Rectal smooth muscle tissue (tissue), 1 donor: Measurements from ENCODE around the gene LATS1.

Experiments
- H3K27ac ChIP-seq: one replicate; pipeline ENCODE4 v1.7.0; 2013; ENCODE audit warnings: low read depth, low read length, inconsistent platforms
- H3K27me3 ChIP-seq: one replicate; pipeline ENCODE4 v1.7.0; 2013; ENCODE audit warnings: low read length; ENCODE audit not compliant: control insufficient read depth, insufficient read depth
- H3K36me3 ChIP-seq: one replicate; pipeline ENCODE4 v1.7.0; 2013; ENCODE audit warnings: low read length; ENCODE audit not compliant: control insufficient read depth, insufficient read depth
- H3K4me1 ChIP-seq: one replicate; pipeline ENCODE4 v1.7.0; 2013; ENCODE audit warnings: low read length; ENCODE audit not compliant: control insufficient read depth, insufficient read depth
- H3K4me3 ChIP-seq: one replicate; pipeline ENCODE4 v1.7.0; 2013; ENCODE audit warnings: low read length
- H3K9ac ChIP-seq: one replicate; pipeline ENCODE4 v1.7.0; 2013; ENCODE audit warnings: low read length

LATS1 gene

GRCh38 chr6:149723771-149724417, 6.0 kb upstream of the LATS1 start:
- no peak overlapping the region for H3K27ac ChIP-seq
- H3K36me3 ChIP-seq: peaks cover 4% of the 10 kb centered on the region
- H3K4me1 ChIP-seq: no peaks in the 10 kb centered on the region
- H3K27me3 ChIP-seq: no peaks in the 10 kb centered on the region
- H3K4me3 ChIP-seq: no peak overlapping the region
- no peak overlapping the region for H3K9ac ChIP-seq

DNA sequence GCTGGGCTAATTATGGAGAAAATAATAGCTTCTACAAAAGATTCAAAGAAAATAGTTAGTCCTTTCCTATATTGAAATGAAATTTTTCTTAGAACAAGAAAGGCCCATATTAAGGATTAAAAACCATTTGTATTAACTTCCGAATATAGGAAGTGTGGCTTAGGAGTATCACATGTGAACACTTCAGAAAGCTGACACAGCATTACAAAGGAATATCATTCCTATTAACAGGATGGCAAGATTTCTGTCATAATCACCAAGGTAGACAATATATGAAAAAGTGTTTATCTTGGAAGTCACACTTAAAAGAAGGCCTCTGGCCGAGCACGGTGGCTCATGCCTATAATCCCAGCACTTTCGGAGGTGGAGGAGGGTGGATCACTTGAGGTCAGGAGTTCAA, 5.4 kb upstream of the LATS1 start:
- Histone ChIP-seq H3K4me1 (peaks cover 4% of the 10 kb centered on the region), H3K36me3 (no peaks in the 10 kb centered on the region), H3K27ac (no peak overlapping the region), H3K4me3 (no peak overlapping the region), H3K27me3 (no peaks in the 10 kb centered on the region), H3K9ac (no peak overlapping the region)

DNA sequence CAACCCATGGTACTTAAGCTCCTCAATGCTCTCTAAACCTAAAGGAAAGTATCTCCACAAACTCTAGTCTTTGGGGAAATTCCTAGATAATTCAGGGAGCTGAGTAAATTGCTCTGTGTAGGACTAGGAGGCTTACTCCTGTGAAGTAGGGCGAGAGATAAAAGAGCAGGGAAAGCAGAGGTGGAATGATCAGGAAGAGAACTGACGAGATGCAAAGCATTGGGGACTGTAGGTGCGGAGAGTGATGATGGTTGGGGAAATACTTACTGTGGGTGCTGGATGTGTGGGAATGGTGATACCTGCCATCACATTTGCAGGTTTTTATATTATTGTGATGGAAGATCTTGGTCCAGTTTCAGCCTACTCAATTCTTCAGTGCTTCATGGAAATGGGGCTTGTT, 1.6 kb upstream of the LATS1 start:
- no peaks in the 10 kb centered on the region for H3K36me3 ChIP-seq
- no peak overlapping the region for H3K4me3 ChIP-seq
- H3K4me1 ChIP-seq: peaks cover 13% of the 10 kb centered on the region
- no peak overlapping the region for H3K9ac ChIP-seq
- H3K27me3 ChIP-seq: no peaks in the 10 kb centered on the region
- H3K27ac ChIP-seq: no peak overlapping the region

DNA sequence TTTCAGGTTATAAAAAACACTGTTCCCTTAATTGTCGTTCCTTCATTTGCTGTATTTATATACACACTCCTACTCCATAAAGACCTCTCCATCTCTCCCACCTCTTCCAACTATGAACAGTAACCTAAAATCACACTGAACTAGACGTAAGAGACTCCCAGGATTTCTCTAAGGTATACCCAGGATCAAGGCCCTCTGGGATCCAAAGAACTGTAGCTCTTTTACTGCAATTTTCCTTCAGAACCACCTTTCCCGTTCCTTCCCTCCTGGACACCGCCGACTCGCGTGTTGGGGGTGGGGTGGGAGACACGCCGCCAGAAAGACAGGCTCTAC, 680 bp downstream of the LATS1 start:
- H3K4me1 ChIP-seq: peaks cover 13% of the 10 kb centered on the region
- H3K36me3 ChIP-seq: no peaks in the 10 kb centered on the region
- H3K4me3 ChIP-seq: peak overlapping the region; percentile 96
- no peaks in the 10 kb centered on the region for H3K27me3 ChIP-seq
- peak overlapping the region; percentile 100 for H3K27ac ChIP-seq
- H3K9ac ChIP-seq: peak overlapping the region; percentile 96

DNA sequence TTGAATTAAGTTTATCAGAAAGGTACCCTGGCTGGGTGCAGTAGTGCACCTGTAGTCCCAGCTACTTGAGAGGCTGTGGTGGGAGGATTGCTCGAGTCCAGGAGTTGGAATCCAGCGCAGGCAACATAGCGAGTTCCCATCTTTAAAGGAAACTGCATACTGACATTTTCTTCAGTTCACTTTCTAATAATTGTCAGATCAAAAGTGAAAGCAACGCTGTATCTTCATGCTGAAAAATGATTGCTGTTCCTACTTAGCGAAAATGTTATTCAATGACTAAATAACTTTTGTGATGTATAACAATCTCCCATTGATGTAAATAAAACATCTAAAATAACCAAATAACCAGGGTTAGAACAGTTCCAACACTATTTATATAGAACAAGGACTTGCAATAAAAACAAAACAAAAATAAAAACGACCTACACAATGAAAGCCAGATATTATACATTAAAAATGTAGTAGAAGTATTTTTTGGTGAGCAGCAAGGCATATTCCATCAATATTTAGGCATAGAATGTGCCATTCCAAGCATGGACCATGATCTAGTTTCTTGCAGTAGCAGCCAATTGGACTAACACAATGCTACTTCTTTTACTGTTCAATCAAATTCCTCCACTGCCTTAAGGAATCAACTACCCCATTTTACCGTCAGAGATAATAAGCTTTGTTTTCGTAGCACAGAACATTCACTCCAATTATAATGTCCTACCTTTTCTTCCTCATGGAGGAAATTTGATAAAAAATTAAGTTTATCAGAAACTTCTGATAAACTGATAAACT, 1.5 kb downstream of the LATS1 start:
- H3K9ac ChIP-seq: no peak overlapping the region
- H3K4me1 ChIP-seq: peaks cover 13% of the 10 kb centered on the region
- peak overlapping the region; percentile 96 for H3K4me3 ChIP-seq
- peak overlapping the region; percentile 100 for H3K27ac ChIP-seq
- no peaks in the 10 kb centered on the region for H3K27me3 ChIP-seq
- no peaks in the 10 kb centered on the region for H3K36me3 ChIP-seq

GRCh38 chr6:149714442-149714841, 3.5 kb downstream of the LATS1 start:
- Histone ChIP-seq H3K9ac (no peak overlapping the region), H3K4me3 (no peak overlapping the region), H3K4me1 (peaks cover 13% of the 10 kb centered on the region), H3K27ac (no peak overlapping the region), H3K27me3 (no peaks in the 10 kb centered on the region), H3K36me3 (no peaks in the 10 kb centered on the region)

- no peaks in the 10 kb centered on the region for H3K27me3 ChIP-seq
- peaks cover 13% of the 10 kb centered on the region for H3K4me1 ChIP-seq
Measured at GRCh38 chr6:149711711-149712110, 6.2 kb downstream of the LATS1 start.

GRCh38 chr6:149701714-149702113, 16.2 kb downstream of the LATS1 start:
- H3K27ac ChIP-seq: no peak overlapping the region
- no peak overlapping the region for H3K4me3 ChIP-seq
- H3K27me3 ChIP-seq: no peaks in the 10 kb centered on the region
- H3K36me3 ChIP-seq: peaks cover 2% of the 10 kb centered on the region
- H3K9ac ChIP-seq: no peak overlapping the region
- H3K4me1 ChIP-seq: no peaks in the 10 kb centered on the region

More at GRCh38 chr6:149711711-149712110, 6.2 kb downstream of the LATS1 start:
- no peaks in the 10 kb centered on the region for H3K36me3 ChIP-seq
- no peak overlapping the region for H3K9ac ChIP-seq
- H3K27ac ChIP-seq: no peak overlapping the region
- no peak overlapping the region for H3K4me3 ChIP-seq

- Histone ChIP-seq H3K4me3 (no peak overlapping the region), H3K9ac (no peak overlapping the region), H3K4me1 (no peaks in the 10 kb centered on the region), H3K36me3 (peaks cover 2% of the 10 kb centered on the region), H3K27me3 (no peaks in the 10 kb centered on the region), H3K27ac (no peak overlapping the region)
Measured at GRCh38 chr6:149699150-149699549, 18.8 kb downstream of the LATS1 start.

DNA sequence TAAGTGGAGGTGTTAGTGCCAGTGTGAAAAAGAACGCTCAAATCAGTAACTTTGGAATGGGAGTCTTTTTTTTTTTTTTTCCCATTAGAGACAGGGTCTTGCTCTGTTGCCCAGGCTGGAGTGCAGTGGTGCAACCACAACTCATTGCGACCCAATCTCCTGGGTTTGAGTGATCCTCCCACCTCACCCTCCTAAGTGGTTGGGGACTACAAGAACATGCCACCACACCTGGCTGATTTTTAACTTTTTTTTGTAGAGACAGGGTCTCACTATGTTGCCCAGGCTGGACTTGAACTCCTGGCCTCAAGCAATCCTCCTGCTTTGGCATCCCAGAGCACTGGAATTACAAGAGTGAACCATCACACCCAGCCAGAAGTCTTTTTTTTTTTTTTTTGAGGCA, 19.7 kb downstream of the LATS1 start:
- no peaks in the 10 kb centered on the region for H3K4me1 ChIP-seq
- peaks cover 2% of the 10 kb centered on the region for H3K36me3 ChIP-seq
- no peaks in the 10 kb centered on the region for H3K27me3 ChIP-seq
- H3K4me3 ChIP-seq: no peak overlapping the region
- no peak overlapping the region for H3K27ac ChIP-seq
- H3K9ac ChIP-seq: no peak overlapping the region

- Histone ChIP-seq H3K36me3 (peaks cover 4% of the 10 kb centered on the region), H3K9ac (no peak overlapping the region), H3K27me3 (no peaks in the 10 kb centered on the region), H3K4me1 (no peaks in the 10 kb centered on the region), H3K4me3 (no peak overlapping the region), H3K27ac (no peak overlapping the region)
Measured at GRCh38 chr6:149696901-149697300, 21.0 kb downstream of the LATS1 start.

- no peak overlapping the region for H3K27ac ChIP-seq
- peaks cover 7% of the 10 kb centered on the region for H3K36me3 ChIP-seq
- no peak overlapping the region for H3K9ac ChIP-seq
- no peaks in the 10 kb centered on the region for H3K4me1 ChIP-seq
- H3K27me3 ChIP-seq: no peaks in the 10 kb centered on the region
- no peak overlapping the region for H3K4me3 ChIP-seq
Measured at GRCh38 chr6:149694921-149695320, 23.0 kb downstream of the LATS1 start.

- peaks cover 7% of the 10 kb centered on the region for H3K36me3 ChIP-seq
- no peaks in the 10 kb centered on the region for H3K4me1 ChIP-seq
- no peak overlapping the region for H3K27ac ChIP-seq
- H3K27me3 ChIP-seq: no peaks in the 10 kb centered on the region
- H3K4me3 ChIP-seq: no peak overlapping the region
- H3K9ac ChIP-seq: no peak overlapping the region
Measured at GRCh38 chr6:149691201-149691600, 26.7 kb downstream of the LATS1 start.
